HCT116 (cell line): ENCODE results near the gene MTURN.

Experiments used
- EZH2 ChIP-seq: fragments of 200-600 bp; sonication (generic); IDR thresholded peaks from 2 replicates; pipeline ENCODE4 v1.6.1; 2017; ENCODE audit warnings: antibody characterized with exemption, mixed run types
- POLR2AphosphoS5 ChIP-seq: IDR thresholded peaks from 2 replicates; pipeline ENCODE4 v1.6.1; 2011; ENCODE audit warnings: mild to moderate bottlenecking, low read depth, low read length, moderate library complexity
- ZNF274 ChIP-seq: fragments of 200-500 bp; sonication (Bioruptor generic); IDR thresholded peaks from 2 replicates; pipeline ENCODE4 v1.6.1; 2014; ENCODE audit warnings: mild to moderate bottlenecking, low read depth, low read length, inconsistent platforms
- TF ChIP-seq, protein P1 (sequence below), 3 experiments: fragments of 200-600 bp in 1 of 3; sonication (generic) in 1 of 3; IDR thresholded peaks in 2 of 3; conservative IDR thresholded peaks in 1 of 3; 2 replicates each; pipeline ENCODE4 v1.5.1; 2012 to 2017; ENCODE audit warnings: low read depth in 2 of 3, low read length in 2 of 3, antibody characterized with exemption in 1 of 3, borderline replicate concordance in 1 of 3, control low read depth in 1 of 3, mild to moderate bottlenecking in 1 of 3, mixed read lengths in 1 of 3, mixed run types in 1 of 3, moderate library complexity in 1 of 3; ENCODE audit not compliant: insufficient read depth in 1 of 3
- TF ChIP-seq, protein P2 (sequence below): IDR thresholded peaks from 2 replicates; pipeline ENCODE4 v1.6.1; 2012

DNA sequence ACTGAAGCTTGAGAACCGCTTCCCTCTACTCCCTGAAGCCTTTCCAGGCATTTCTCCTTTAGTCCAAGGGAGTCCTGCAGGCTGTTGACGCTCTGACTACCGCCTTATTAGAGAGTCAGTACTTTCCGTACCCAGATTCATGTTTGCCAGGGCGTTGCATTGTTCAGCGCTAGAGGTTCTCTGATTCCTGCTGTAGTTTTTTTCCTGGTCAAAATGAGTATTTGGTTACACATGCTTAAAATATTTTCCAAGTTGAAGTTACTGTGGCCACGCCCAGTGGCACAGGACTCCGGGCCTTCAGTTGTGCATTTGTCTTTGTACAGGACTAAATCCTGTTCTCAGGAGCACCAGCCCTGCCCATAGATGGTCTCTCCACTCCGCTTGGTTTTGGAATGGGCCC, 7.9 kb downstream of the MTURN start:
- TF ChIP-seq, protein P1, sequence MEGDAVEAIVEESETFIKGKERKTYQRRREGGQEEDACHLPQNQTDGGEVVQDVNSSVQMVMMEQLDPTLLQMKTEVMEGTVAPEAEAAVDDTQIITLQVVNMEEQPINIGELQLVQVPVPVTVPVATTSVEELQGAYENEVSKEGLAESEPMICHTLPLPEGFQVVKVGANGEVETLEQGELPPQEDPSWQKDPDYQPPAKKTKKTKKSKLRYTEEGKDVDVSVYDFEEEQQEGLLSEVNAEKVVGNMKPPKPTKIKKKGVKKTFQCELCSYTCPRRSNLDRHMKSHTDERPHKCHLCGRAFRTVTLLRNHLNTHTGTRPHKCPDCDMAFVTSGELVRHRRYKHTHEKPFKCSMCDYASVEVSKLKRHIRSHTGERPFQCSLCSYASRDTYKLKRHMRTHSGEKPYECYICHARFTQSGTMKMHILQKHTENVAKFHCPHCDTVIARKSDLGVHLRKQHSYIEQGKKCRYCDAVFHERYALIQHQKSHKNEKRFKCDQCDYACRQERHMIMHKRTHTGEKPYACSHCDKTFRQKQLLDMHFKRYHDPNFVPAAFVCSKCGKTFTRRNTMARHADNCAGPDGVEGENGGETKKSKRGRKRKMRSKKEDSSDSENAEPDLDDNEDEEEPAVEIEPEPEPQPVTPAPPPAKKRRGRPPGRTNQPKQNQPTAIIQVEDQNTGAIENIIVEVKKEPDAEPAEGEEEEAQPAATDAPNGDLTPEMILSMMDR (IDR thresholded peaks at IDR 0.05 in 2 of 3, conservative IDR thresholded peaks at IDR 0.05 in 1 of 3; ENCODE audit: borderline replicate concordance in 1 of 3, insufficient read depth in 1 of 3, low read depth in 2 of 3, low read length in 2 of 3) = no peak
- TF ChIP-seq, protein P2, sequence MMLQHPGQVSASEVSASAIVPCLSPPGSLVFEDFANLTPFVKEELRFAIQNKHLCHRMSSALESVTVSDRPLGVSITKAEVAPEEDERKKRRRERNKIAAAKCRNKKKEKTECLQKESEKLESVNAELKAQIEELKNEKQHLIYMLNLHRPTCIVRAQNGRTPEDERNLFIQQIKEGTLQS = no peak
- TF ChIP-seq EZH2 (no peak), ZNF274 (no peak), POLR2AphosphoS5 (no peak)
